Measurements from ENCODE around the gene SCN2B. TPM values are rescaled to one million over a fixed set of nuclear protein-coding genes. Genes with fewer than 3 reads are reported as not detected.

The SCN2B gene
- total and polyA plus RNA-seq, 2 experiments from 2014 or later, result 0.87 to 1.5 TPM

- Histone ChIP-seq H3K4me3 (no peak overlapping the region), H3K4me1 (ENCODE audit: low read depth) (no peaks in the 10 kb centered on the region), H3K27me3 (peaks cover 18% of the 10 kb centered on the region), H3K36me3 (no peaks in the 10 kb centered on the region), H3K9me3 (ENCODE audit: low read depth) (no peaks in the 10 kb centered on the region), H3K27ac (no peak overlapping the region)
- no peak for TF ChIP-seq CTCF (IDR thresholded peaks at IDR 0.05; ENCODE audit: low read depth, low read length)
- DNase-seq (ENCODE audit: low read depth in 1 of 2, low spot score in 1 of 2), result no peak
These were observed 41.2 kb downstream of the SCN2B start for GRCh38 chr11:118135051-118135795.

- no peaks in the 10 kb centered on the region for H3K9me3 ChIP-seq (ENCODE audit: low read depth)
- no peaks in the 10 kb centered on the region for H3K4me1 ChIP-seq (ENCODE audit: low read depth)
- no peaks in the 10 kb centered on the region for H3K36me3 ChIP-seq
- H3K27ac ChIP-seq, result no peak overlapping the region
- no peak for TF ChIP-seq CTCF (IDR thresholded peaks at IDR 0.05; ENCODE audit: low read depth, low read length)
- peaks cover 16% of the 10 kb centered on the region for H3K27me3 ChIP-seq
- no peak overlapping the region for H3K4me3 ChIP-seq
- no peak for DNase-seq (ENCODE audit: low read depth in 1 of 2, low spot score in 1 of 2)
These were observed 42.6 kb downstream of the SCN2B start for GRCh38 chr11:118133816-118134215.

GRCh38 chr11:118132385-118133151 lies 43.9 kb downstream of the SCN2B start:
- Histone ChIP-seq H3K27ac (no peak overlapping the region), H3K36me3 (no peaks in the 10 kb centered on the region), H3K4me1 (ENCODE audit: low read depth) (no peaks in the 10 kb centered on the region), H3K4me3 (no peak overlapping the region), H3K9me3 (ENCODE audit: low read depth) (no peaks in the 10 kb centered on the region), H3K27me3 (peaks cover 8% of the 10 kb centered on the region)
- no peak for DNase-seq (ENCODE audit: low read depth in 1 of 2, low spot score in 1 of 2)
- TF ChIP-seq CTCF (IDR thresholded peaks at IDR 0.05; ENCODE audit: low read depth, low read length), result no peak

- H3K9me3 ChIP-seq (ENCODE audit: low read depth), result no peaks in the 10 kb centered on the region
- H3K4me1 ChIP-seq (ENCODE audit: low read depth), result no peaks in the 10 kb centered on the region
- DNase-seq (ENCODE audit: low read depth in 1 of 2, low spot score in 1 of 2), result no peak
- no peaks in the 10 kb centered on the region for H3K27me3 ChIP-seq
- no peak overlapping the region for H3K27ac ChIP-seq
- no peak overlapping the region for H3K4me3 ChIP-seq
- H3K36me3 ChIP-seq, result no peaks in the 10 kb centered on the region
- no peak for TF ChIP-seq CTCF (IDR thresholded peaks at IDR 0.05; ENCODE audit: low read depth, low read length)
These were observed 46.8 kb downstream of the SCN2B start for GRCh38 chr11:118129471-118130172.

GRCh38 chr11:118128721-118129470 lies 47.5 kb downstream of the SCN2B start:
- H3K4me1 ChIP-seq (ENCODE audit: low read depth), result no peaks in the 10 kb centered on the region
- H3K36me3 ChIP-seq, result no peaks in the 10 kb centered on the region
- H3K4me3 ChIP-seq, result no peak overlapping the region
- TF ChIP-seq CTCF (IDR thresholded peaks at IDR 0.05; ENCODE audit: low read depth, low read length), result no peak
- H3K27ac ChIP-seq, result no peak overlapping the region
- no peaks in the 10 kb centered on the region for H3K27me3 ChIP-seq
- no peak for DNase-seq (ENCODE audit: low read depth in 1 of 2, low spot score in 1 of 2)
- H3K9me3 ChIP-seq (ENCODE audit: low read depth), result no peaks in the 10 kb centered on the region

Data from cardiac muscle cell (in vitro differentiated cells and primary cell).